MM.1S (cell line): ENCODE results near the gene KIRREL1.

ENCODE experiments used
- DNase-seq: peaks from one replicate; pipeline ENCODE4 v3.0.0-alpha.2; 2015
- H2AFZ ChIP-seq: fragments of 300-600 bp; sonication (generic); 2 replicates; pipeline ENCODE4 v1.6.0; 2016; ENCODE audit warnings: antibody characterized with exemption, low read length
- H3F3A ChIP-seq: fragments of 300-600 bp; sonication (generic); 2 replicates; pipeline ENCODE4 v1.6.1; 2016; ENCODE audit warnings: mild to moderate bottlenecking, antibody characterized with exemption, low read length, moderate library complexity, mixed read lengths; ENCODE audit not compliant: insufficient read depth
- H3K27ac ChIP-seq: fragments of 300-600 bp; sonication (generic); 2 replicates; pipeline ENCODE4 v1.5.1; 2016; ENCODE audit warnings: mild to moderate bottlenecking, low read length
- H3K27me3 ChIP-seq: fragments of 300-600 bp; sonication (generic); replicated peaks from 2 replicates; pipeline ENCODE4 v1.6.0; 2016; ENCODE audit warnings: low read length; ENCODE audit not compliant: insufficient read depth
- H3K36me3 ChIP-seq: fragments of 300-600 bp; sonication (generic); replicated peaks from 2 replicates; pipeline ENCODE4 v1.6.1; 2016; ENCODE audit warnings: mild to moderate bottlenecking, low read length, mixed read lengths; ENCODE audit not compliant: insufficient read depth
- H3K4me1 ChIP-seq: fragments of 300-600 bp; sonication (generic); 2 replicates; pipeline ENCODE4 v1.6.1; 2016; ENCODE audit warnings: low read length, mixed read lengths
- H3K4me2 ChIP-seq: fragments of 300-600 bp; sonication (generic); 2 replicates; pipeline ENCODE4 v1.6.0; 2016; ENCODE audit warnings: low read depth, low read length
- H3K4me3 ChIP-seq: fragments of 300-600 bp; sonication (generic); 2 replicates; pipeline ENCODE4 v1.5.1; 2016; ENCODE audit warnings: low read length, mixed read lengths
- H3K79me2 ChIP-seq: fragments of 300-600 bp; sonication (generic); 2 replicates; pipeline ENCODE4 v1.6.1; 2016; ENCODE audit warnings: mixed run types, low read length, mixed read lengths
- H3K9ac ChIP-seq: fragments of 300-600 bp; sonication (generic); 2 replicates; pipeline ENCODE4 v1.6.1; 2016; ENCODE audit warnings: low read length, mixed read lengths
- H3K9me2 ChIP-seq: fragments of 300-600 bp; sonication (generic); replicated peaks from 2 replicates; pipeline ENCODE4 v1.6.1; 2016; ENCODE audit warnings: mild to moderate bottlenecking, low read length, mixed read lengths; ENCODE audit not compliant: insufficient read depth
- H3K9me3 ChIP-seq: fragments of 300-600 bp; sonication (generic); replicated peaks from 2 replicates; pipeline ENCODE4 v1.6.1; 2016; ENCODE audit warnings: mild to moderate bottlenecking, low read length, mixed read lengths; ENCODE audit not compliant: insufficient read depth
- H4K20me1 ChIP-seq: fragments of 300-600 bp; sonication (generic); 2 replicates; pipeline ENCODE4 v1.6.1; 2016; ENCODE audit warnings: mild to moderate bottlenecking, low read length, moderate library complexity, mixed read lengths; ENCODE audit not compliant: insufficient read depth
- EZH2 ChIP-seq: fragments of 300-600 bp; sonication (generic); optimal IDR thresholded peaks from 2 replicates; pipeline ENCODE3; 2017; ENCODE audit warnings: low read depth, mild to moderate bottlenecking, antibody characterized with exemption, low read length, mixed read lengths
- EZH2phosphoT487 ChIP-seq: fragments of 300-600 bp; sonication (generic); IDR thresholded peaks from 2 replicates; pipeline ENCODE4 v1.6.1; 2018; ENCODE audit warnings: antibody characterized with exemption, low read length
- TF ChIP-seq, protein P1 (sequence below): fragments of 300-600 bp; sonication (generic); IDR thresholded peaks from 2 replicates; pipeline ENCODE4 v1.5.1; 2016; ENCODE audit warnings: antibody characterized with exemption, low read length, mixed read lengths

The KIRREL1 gene

DNA sequence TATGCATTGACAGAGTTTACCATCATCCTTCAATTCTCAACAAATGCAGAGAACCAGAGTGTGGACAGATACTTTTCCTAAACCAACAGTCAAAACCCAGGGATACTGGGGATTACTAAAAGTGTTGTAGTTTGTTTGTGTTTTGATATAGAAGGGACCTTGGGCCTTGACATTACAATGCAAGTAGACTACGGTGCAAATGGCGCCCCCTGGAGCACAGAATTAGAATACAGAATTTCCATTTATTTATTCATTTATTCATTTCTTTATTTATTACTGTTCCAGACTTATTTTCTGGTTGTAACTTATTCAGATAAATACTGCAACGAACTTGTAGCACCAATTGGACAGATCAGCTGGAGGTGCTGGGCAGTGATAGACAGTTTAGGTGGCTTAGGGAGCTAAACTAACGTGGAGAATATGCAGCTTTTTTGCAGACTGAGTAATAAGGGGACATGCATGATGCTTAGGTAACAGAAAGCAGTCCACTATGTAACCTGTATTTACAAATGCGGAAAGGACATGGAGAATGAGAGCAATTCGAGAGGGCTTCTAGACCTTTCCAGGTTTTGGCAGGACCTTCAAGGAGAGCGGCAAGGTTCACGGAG, 42.6 kb downstream of the KIRREL1 start:
- H3K27me3 ChIP-seq: no peaks in the 10 kb centered on the region
- no peaks in the 10 kb centered on the region for H3K9me3 ChIP-seq
- no peak overlapping the region for H3K4me3 ChIP-seq
- H3F3A ChIP-seq: no peaks in the 10 kb centered on the region
- H3K79me2 ChIP-seq: no peaks in the 10 kb centered on the region
- H4K20me1 ChIP-seq: no peaks in the 10 kb centered on the region
- no peak overlapping the region for H3K9ac ChIP-seq
- H3K27ac ChIP-seq: no peak overlapping the region
- no peak for TF ChIP-seq EZH2phosphoT487
- TF ChIP-seq, protein P1, sequence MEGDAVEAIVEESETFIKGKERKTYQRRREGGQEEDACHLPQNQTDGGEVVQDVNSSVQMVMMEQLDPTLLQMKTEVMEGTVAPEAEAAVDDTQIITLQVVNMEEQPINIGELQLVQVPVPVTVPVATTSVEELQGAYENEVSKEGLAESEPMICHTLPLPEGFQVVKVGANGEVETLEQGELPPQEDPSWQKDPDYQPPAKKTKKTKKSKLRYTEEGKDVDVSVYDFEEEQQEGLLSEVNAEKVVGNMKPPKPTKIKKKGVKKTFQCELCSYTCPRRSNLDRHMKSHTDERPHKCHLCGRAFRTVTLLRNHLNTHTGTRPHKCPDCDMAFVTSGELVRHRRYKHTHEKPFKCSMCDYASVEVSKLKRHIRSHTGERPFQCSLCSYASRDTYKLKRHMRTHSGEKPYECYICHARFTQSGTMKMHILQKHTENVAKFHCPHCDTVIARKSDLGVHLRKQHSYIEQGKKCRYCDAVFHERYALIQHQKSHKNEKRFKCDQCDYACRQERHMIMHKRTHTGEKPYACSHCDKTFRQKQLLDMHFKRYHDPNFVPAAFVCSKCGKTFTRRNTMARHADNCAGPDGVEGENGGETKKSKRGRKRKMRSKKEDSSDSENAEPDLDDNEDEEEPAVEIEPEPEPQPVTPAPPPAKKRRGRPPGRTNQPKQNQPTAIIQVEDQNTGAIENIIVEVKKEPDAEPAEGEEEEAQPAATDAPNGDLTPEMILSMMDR: peak; percentile 83
- no peak overlapping the region for H3K4me2 ChIP-seq
- peaks cover 5% of the 10 kb centered on the region for H3K4me1 ChIP-seq
- H2AFZ ChIP-seq: no peak overlapping the region
- H3K36me3 ChIP-seq: no peaks in the 10 kb centered on the region
- no peaks in the 10 kb centered on the region for H3K9me2 ChIP-seq
- peak; percentile 48 for DNase-seq

DNA sequence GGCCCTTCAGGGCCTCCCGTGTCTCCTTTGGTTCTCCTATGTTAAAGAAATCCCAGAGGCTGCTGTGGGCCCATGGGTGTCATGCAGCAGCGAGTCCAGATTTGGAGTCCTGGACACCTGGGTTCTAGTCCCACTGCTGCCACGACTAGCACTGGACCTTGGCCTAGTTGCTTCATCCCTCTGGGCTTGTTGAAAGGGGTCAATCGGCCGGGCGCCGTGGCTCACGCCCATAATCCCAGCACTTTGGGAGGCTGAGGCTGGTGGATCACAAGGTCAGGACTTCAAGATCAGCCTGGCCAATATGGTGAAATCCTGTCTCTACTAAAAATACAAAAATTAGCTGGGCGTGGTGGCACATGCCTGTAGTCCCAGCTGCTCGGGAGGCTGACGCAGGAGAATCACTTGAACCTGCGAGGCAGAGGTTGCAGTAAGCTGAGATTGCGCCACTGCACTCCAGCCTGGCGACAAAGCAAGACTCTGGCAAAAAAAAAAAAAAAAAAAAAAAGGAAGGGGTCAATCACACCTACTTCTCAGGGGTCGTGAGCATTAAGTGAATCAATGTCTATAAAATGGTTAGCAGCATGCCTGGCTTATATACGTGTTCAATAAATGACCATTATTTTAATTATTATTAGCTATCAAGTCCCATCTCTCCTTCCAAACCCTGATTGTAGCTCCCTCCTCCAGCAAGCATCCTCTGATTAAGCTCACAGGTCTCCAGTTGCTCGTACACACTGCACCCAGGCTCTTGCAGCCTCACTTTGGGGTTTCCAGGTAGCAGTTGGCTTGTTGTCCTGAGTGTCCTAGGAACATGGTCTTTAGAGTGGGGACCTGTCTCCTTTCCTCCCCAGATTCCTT, 43.8 kb downstream of the KIRREL1 start:
- no peak overlapping the region for H2AFZ ChIP-seq
- no peak overlapping the region for H3K4me3 ChIP-seq
- no peaks in the 10 kb centered on the region for H3K9me2 ChIP-seq
- no peaks in the 10 kb centered on the region for H3K27me3 ChIP-seq
- H3K9ac ChIP-seq: no peak overlapping the region
- no peaks in the 10 kb centered on the region for H3F3A ChIP-seq
- no peaks in the 10 kb centered on the region for H3K4me1 ChIP-seq
- no peak for DNase-seq
- no peaks in the 10 kb centered on the region for H4K20me1 ChIP-seq
- H3K79me2 ChIP-seq: no peaks in the 10 kb centered on the region
- H3K9me3 ChIP-seq: no peaks in the 10 kb centered on the region
- TF ChIP-seq EZH2: no peak
- TF ChIP-seq, protein P1: no peak
- no peak for TF ChIP-seq EZH2phosphoT487
- H3K27ac ChIP-seq: no peak overlapping the region
- H3K36me3 ChIP-seq: no peaks in the 10 kb centered on the region
- no peak overlapping the region for H3K4me2 ChIP-seq

DNA sequence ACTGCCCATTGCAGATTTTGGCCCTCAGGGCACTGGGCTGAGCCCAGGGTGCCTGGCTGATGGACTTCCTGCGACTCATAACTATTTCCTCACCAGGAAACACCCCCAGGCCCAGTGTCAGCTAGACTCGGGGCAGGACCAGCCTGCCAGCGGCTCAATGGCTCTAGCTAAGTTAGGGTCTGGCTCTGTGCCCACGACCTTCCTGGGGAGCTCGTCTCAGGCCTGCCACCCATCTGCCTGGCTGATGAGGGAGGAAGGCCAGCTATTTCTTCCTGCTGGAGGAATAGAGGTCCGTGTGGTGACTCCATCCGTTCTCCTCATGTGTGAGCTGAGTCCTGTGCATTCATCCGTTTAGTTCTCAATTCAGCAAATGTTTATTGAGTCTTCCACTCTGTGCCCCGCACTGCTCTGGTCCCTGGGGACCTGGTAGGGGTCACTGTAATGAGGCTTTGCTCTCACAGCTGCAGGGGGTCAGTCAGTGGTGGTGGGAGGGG, 44.5 kb downstream of the KIRREL1 start:
- H3K9me3 ChIP-seq: no peaks in the 10 kb centered on the region
- H3K79me2 ChIP-seq: no peaks in the 10 kb centered on the region
- no peaks in the 10 kb centered on the region for H3K36me3 ChIP-seq
- no peak overlapping the region for H2AFZ ChIP-seq
- no peak overlapping the region for H3K27ac ChIP-seq
- H3K9me2 ChIP-seq: no peaks in the 10 kb centered on the region
- no peaks in the 10 kb centered on the region for H4K20me1 ChIP-seq
- TF ChIP-seq EZH2: no peak
- TF ChIP-seq, protein P1: no peak
- no peak for TF ChIP-seq EZH2phosphoT487
- H3F3A ChIP-seq: no peaks in the 10 kb centered on the region
- no peak overlapping the region for H3K4me2 ChIP-seq
- no peak overlapping the region for H3K9ac ChIP-seq
- DNase-seq: no peak
- no peaks in the 10 kb centered on the region for H3K27me3 ChIP-seq
- no peak overlapping the region for H3K4me3 ChIP-seq
- H3K4me1 ChIP-seq: no peaks in the 10 kb centered on the region
